K562 (cell line): ENCODE measurements around the gene NKX2-2. TPM values are rescaled to one million over a fixed set of nuclear protein-coding genes. Genes with fewer than 3 reads are reported as not detected.

Experiments
- ATAC-seq: fragments of 200-7000 bp; cut with Tn5 transposase; 3 replicates; pipeline ENCODE4 v1.9.1; 2020; ENCODE audit warnings: moderate library complexity
- BruUV-seq: library from RNA; stranded (reverse); fragments of 400-500 nt; replicated peaks from 2 replicates; lab custom pipeline; 2021; lab: Mats Ljungman, UMichigan
- CTCF ChIA-PET: fragments of 300-600 bp; formaldehyde crosslinking; extraction: SDS; loops from one replicate; lab custom pipeline; 2021; ENCODE audit warnings: low intra/inter-chr PET ratio; lab: Yijun Ruan, JAX
- POLR2A ChIA-PET: fragments of 300-600, 350-650 bp; sonication (Branson Sonifier 250); formaldehyde crosslinking; extraction: SDS; loops from one replicate; lab custom pipeline; 2021; ENCODE audit warnings: antibody characterized with exemption, inconsistent platforms; lab: Yijun Ruan, JAX
- DNase-seq, 4 experiments: peaks; one replicate each; pipeline versions ENCODE4 v3.0.0 to v3.0.0-alpha.2; 2011 to 2018; ENCODE audit warnings: low spot score in 3 of 4, mixed read lengths in 3 of 4; ENCODE audit errors: extremely low read depth in 1 of 4
- FAIRE-seq: peaks from 2 replicates; lab custom pipeline; 2011; peaks lifted over from hg19 to GRCh38; lab: Jason Lieb, UNC
- H2AFZ ChIP-seq: 2 replicates; pipeline ENCODE4 v1.6.0; 2011; ENCODE audit warnings: low read depth, low read length, control low read depth, inconsistent platforms
- H3K27ac ChIP-seq: fragments of 200-600 bp; 3 replicates; pipeline ENCODE4 v1.8.0; 2011; ENCODE audit warnings: low read depth, mild to moderate bottlenecking, control low read depth, inconsistent platforms, low read length, moderate library complexity, mixed read lengths; ENCODE audit errors: extremely low read depth
- H3K27me3 ChIP-seq, 2 experiments: fragments of 300-600 bp in 1 of 2; 2 replicates in 1 of 2; 3 replicates in 1 of 2; pipeline versions ENCODE4 v1.6.0 to v1.8.0; 2011; ENCODE audit warnings: inconsistent platforms in 2 of 2, low read length in 2 of 2, mild to moderate bottlenecking in 1 of 2, mixed read lengths in 1 of 2, moderate library complexity in 1 of 2; ENCODE audit not compliant: control insufficient read depth in 2 of 2, insufficient read depth in 2 of 2
- H3K36me3 ChIP-seq: fragments of 300-600 bp; 3 replicates; pipeline ENCODE4 v1.8.0; 2011; ENCODE audit warnings: mild to moderate bottlenecking, low read length, inconsistent platforms; ENCODE audit not compliant: control insufficient read depth, insufficient read depth
- H3K4me1 ChIP-seq, 2 experiments: fragments of 200-600 bp in 1 of 2; replicated peaks in 1 of 2; 2 replicates in 1 of 2; 3 replicates in 1 of 2; pipeline versions ENCODE4 v1.5.1 to v1.8.0; 2011; ENCODE audit warnings: inconsistent platforms in 2 of 2, low read length in 2 of 2, mild to moderate bottlenecking in 1 of 2, mixed read lengths in 1 of 2, moderate library complexity in 1 of 2; ENCODE audit not compliant: control insufficient read depth in 2 of 2, insufficient read depth in 2 of 2
- H3K4me2 ChIP-seq: 2 replicates; pipeline ENCODE4 v1.6.1; 2011; ENCODE audit warnings: low read length, control low read depth, inconsistent platforms, mixed read lengths; ENCODE audit not compliant: insufficient read depth
- H3K4me3 ChIP-seq: fragments of 200-600 bp; sonication (generic), shearing (Covaris generic); 2 replicates; pipeline ENCODE4 v1.5.1; 2016; ENCODE audit warnings: control low read depth, inconsistent platforms
- H3K79me2 ChIP-seq: fragments of 200-600 bp; 3 replicates; pipeline ENCODE4 v1.8.0; 2011; ENCODE audit warnings: low read length, inconsistent platforms; ENCODE audit not compliant: control insufficient read depth, insufficient read depth
- H3K9ac ChIP-seq, 2 experiments: 2 replicates each; pipeline versions ENCODE4 v1.6.0 to v1.6.1; 2011; ENCODE audit warnings: low read depth in 2 of 2, low read length in 2 of 2, control low read depth in 1 of 2, inconsistent platforms in 1 of 2, mild to moderate bottlenecking in 1 of 2, mixed read lengths in 1 of 2; ENCODE audit not compliant: insufficient read depth in 1 of 2
- H3K9me1 ChIP-seq: one replicate; pipeline ENCODE4 v1.6.0; 2011; ENCODE audit warnings: inconsistent platforms, mild to moderate bottlenecking, low read length, moderate library complexity; ENCODE audit not compliant: control insufficient read depth, insufficient read depth
- H3K9me3 ChIP-seq: replicated peaks from 2 replicates; pipeline ENCODE4 v1.5.1; 2011; ENCODE audit warnings: low read depth, low read length, inconsistent platforms; ENCODE audit not compliant: control insufficient read depth, insufficient read depth
- H4K20me1 ChIP-seq: replicated peaks from 2 replicates; pipeline ENCODE4 v1.6.1; 2011; ENCODE audit warnings: low read length, inconsistent platforms, mixed read lengths; ENCODE audit not compliant: control insufficient read depth, insufficient read depth
- CCAR2 ChIP-seq: fragments of 200-400 bp; formaldehyde crosslinking; IDR thresholded peaks from 2 replicates; pipeline ENCODE4 v1.6.1; 2017; ENCODE audit warnings: mild to moderate bottlenecking, low read depth, low read length
- CEBPB ChIP-seq: fragments of 450-650 bp; IDR thresholded peaks from 2 replicates; pipeline ENCODE4 v1.6.1; 2016; ENCODE audit warnings: missing genetic modification characterization, missing compliant biosample characterization
- WGBS: fragments of 100-300 bp; shearing (Covaris generic); methylation state at CpG from one replicate; pipeline ENCODE4 v1.1.6; 2016; ENCODE audit warnings: low coverage, mixed read lengths; ENCODE audit not compliant: insufficient coverage; ENCODE audit errors: missing lambda C conversion rate; 5-methylcytosine and 5-hydroxymethylcytosine counted together
- in situ Hi-C: fragments of 300-500 bp; cut with MboI; formaldehyde crosslinking; loops from 4 replicates; pipeline ENCODE4 v1.15.0; 2018; ENCODE audit warnings: inconsistent platforms, mixed read lengths
- intact Hi-C: fragments of 100-400 bp; cut with micrococcal nuclease; formaldehyde crosslinking; loops from 2 replicates; pipeline ENCODE4 v1.14.2; 2022
- polyA plus RNA-seq, 8 experiments: library from polyadenylated mRNA; depleted of rRNA in 4 of 8; stranded (reverse) in 5 of 8; unstranded in 3 of 8; fragments of >200 nt; fragmentation: Nextera tagmentation in 2 of 8; fragmentation: Illumina TruSeq in 1 of 8; extraction: Ambion mirVana in 2 of 8; extraction: Trizol in 1 of 8; gene quantifications; 2 replicates each; pipeline versions ENCODE4 v1.2.1 to v1.2.3, GENCODE V29; 2011 to 2014; ENCODE audit warnings: inconsistent platforms in 1 of 8, missing spikeins in 1 of 8
- total RNA-seq, 7 experiments: library from RNA; depleted of rRNA in 6 of 7; stranded (reverse); fragments of >200 nt in 6 of 7; fragmentation: Illumina TruSeq in 2 of 7; extraction: Trizol in 2 of 7; gene quantifications; 2 replicates each; pipeline versions ENCODE4 v1.2.1 to v1.2.3, GENCODE V29; 2011 to 2021; ENCODE audit warnings: low replicate concordance in 1 of 7

Gene NKX2-2
- total and polyA plus RNA-seq, 9 of the 15 experiments (the other 6 are each of a cell fraction or from before 2014, with no cell fraction given) = 0.04 TPM; not detected in 8

DNA sequence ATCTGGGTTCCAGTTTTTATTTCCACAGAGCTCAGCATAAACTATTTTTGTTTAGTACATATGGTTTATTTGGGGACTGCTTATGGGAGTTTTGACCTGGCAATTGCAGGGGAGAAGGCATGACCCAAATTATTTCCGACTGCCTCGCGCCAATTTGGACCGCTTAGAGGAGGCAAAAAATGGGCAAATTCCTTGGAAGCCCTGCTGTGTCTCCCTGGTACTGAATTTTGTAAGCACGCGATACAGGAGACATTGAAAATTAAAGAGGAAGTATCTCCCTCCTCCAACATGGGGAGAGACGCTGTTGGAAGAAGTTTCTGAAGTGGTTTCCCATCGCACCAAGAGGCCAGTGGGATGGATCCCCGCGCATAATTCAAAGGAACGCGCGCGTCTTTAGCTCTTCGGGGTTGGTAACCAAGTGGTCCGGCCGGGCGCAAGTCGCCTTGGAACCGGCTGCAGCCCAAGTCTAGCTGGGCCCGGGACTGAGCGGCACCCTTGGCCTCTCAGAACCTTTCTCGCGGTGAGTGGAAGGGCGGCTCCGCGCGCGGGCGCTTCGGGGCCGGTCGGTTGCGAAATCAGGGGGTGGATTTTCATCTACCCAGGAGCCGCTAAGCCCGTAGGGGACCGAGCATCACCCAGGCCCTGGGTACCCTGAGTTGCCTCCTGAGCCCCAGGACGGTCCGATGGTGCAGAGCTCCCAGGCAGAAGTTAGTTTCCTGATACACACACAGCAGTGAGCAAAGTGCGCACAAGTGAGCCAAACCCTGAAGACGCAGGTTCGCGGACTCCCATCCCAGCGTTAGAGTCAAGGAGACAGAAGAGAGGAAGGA lies 6.2 kb downstream of the NKX2-2 start:
- no TSS peak for BruUV-seq
- Histone ChIP-seq H4K20me1 (peaks cover 6% of the 10 kb centered on the region; the same call in 1 of the 2 replicates), H3K9ac (no peak overlapping the region), H3K4me1 (peaks cover 0 to 19% of the 10 kb centered on the region in 2 experiments; a peak in 2 of 5 replicates), H2AFZ (no peak overlapping the region), H3K36me3 (no peaks in the 10 kb centered on the region), H3K4me3 (no peak overlapping the region), H3K27me3 (peaks cover 6 to 26% of the 10 kb centered on the region in 2 experiments; a peak in 4 of 5 replicates), H3K9me3 (no peaks in the 10 kb centered on the region), H3K4me2 (no peak overlapping the region), H3K27ac (no peak overlapping the region), H3K79me2 (no peaks in the 10 kb centered on the region), H3K9me1 (no peaks in the 10 kb centered on the region)
- no peak for DNase-seq
- TF ChIP-seq CEBPB (tag) (0 out of 2 replicates have a peak, but pooled peaks have one; percentile 8), CCAR2 (no peak)
- in situ Hi-C loops (loop anchor here (10.0 kb wide), 3 partner anchors 453 to 673 kb away; no protein-coding TSS in a partner anchor), intact Hi-C loops (loop anchor here (5.0 to 10.0 kb wide), 2 partner anchors 460 to 673 kb away; no protein-coding TSS in a partner anchor)
- ChIA-PET POLR2A (no interaction called here), CTCF (interaction anchor here (1.4 to 5.4 kb wide), 2 partner anchors 271 to 647 kb away, joined by 6 to 87 read pairs; no protein-coding TSS in a partner anchor)
- no peak for ATAC-seq
- WGBS = 43% methylated on average over 24 of the region's 44 CpGs
- no peak for FAIRE-seq
